Muscle of arm (tissue), 14 donors: ENCODE data around the gene HMGCS2. TPM values are rescaled to one million over a fixed set of nuclear protein-coding genes. Genes with fewer than 3 reads are reported as not detected.

Experiments used
- DNase-seq: peaks from one replicate; pipeline ENCODE4 v3.0.0-alpha.2; 2013
- long read RNA-seq, 11 donors: transcript quantifications; one replicate each; lab custom pipeline, GENCODE V29; 2026
- polyA plus RNA-seq, 12 donors: library from polyadenylated mRNA; unstranded; fragments of 120-200 nt; gene quantifications; one replicate each; pipeline ENCODE4 v1.2.1, GENCODE V29; 2013; ENCODE audit not compliant: insufficient read length in 12 of 12

The HMGCS2 gene
- 10 to 100 TPM in 1 of 12 donors, 1 to 10 TPM in 1, under 1 TPM in 7, not detected in 3; 0.08 to 27.9 (median 0.36) TPM for polyA plus RNA-seq
- long read RNA-seq, donor 1, transcript HMGCS2-201 (10 exons, 2,428 nt), result major isoform, 64 of 168 reads
- long read RNA-seq, donor 1, partial matches to known transcripts, result 90 of 168 reads
- long read RNA-seq, donor 1, other reads (novel, unspliced or antisense), result 13 of 168 reads
- long read RNA-seq, donor 2, result 0 reads
- long read RNA-seq, donor 3, result 0 reads
- long read RNA-seq, donor 4, result 0 reads
- long read RNA-seq, donor 5, result 0 reads
- long read RNA-seq, donor 6, result 0 reads
- long read RNA-seq, donor 7, result 0 reads
- long read RNA-seq, donor 8, result 0 reads
- long read RNA-seq, donor 9, result 0 reads
- long read RNA-seq, donor 10, result 0 reads
- long read RNA-seq, donor 11, result 0 reads

DNA sequence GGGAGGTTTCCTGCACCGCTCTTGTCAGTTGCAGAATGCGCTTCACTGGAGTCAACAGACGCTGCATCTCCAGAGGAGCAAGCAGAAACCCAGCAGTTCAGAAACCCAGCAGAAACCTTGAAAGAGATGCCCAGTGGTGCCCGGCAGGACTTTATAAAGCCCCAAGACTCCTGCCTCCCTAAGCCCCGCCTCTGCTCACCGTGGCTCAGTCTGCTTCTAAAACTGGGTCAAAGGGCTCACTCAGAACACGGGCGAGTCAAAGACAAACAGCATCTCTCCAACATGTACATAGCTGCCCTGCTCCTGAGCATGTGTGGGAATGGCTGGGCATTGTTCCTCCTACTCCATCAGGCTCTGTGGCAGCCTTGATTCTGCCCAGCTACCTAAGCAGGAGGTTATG is at the start of gene HMGCS2:
TSS of gene HMGCS2 (minus strand) at position 128 of the 400 bp plus-strand sequence. CDS start at position 67, 61 bp downstream.
- DNase-seq, result no peak

DNA sequence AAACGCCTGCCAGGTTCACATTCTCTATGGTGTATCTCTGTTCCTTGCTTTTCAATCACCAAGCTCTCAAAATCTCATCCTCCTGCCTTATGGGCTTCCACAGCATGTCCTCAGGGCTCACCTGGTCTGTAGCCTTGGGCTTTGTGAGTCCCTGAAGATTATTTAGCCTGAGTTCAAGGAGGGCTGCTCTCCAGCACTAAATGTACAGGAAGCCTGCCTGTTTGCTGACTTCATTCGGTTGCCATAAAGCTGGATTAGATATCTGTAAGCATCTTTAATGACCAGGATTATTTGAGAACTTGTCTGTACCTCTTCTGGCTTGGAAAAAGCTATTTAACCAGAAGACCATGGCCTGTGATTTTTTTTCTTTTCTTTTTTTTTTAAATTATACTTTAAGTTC is 49.5 kb upstream of the HMGCS2 start:
- no peak for DNase-seq

DNA sequence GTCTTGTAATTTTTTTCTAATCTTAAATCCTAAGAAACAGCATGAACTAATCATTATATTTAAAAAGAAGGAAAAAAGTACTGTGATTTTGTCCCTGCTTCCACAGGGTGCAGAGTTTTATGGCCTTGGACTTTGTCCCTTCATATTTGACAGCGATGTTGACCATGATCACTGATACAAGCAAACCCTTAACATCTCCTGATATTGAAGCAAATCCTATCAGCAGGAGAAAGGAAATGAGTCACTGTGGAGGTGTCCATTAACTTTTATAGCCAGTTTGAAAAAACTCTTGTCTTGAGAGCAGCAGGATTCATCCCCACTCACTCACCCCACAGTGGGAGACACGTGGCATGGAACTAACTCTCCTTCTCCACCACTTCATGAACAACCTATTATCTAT is 47.7 kb upstream of the HMGCS2 start:
- DNase-seq, result no peak

- DNase-seq, result no peak
These were observed 47.2 kb upstream of the HMGCS2 start for GRCh38 chr1:119815928-119816327.

GRCh38 chr1:119815361-119815760 is 46.7 kb upstream of the HMGCS2 start:
- no peak for DNase-seq

DNA sequence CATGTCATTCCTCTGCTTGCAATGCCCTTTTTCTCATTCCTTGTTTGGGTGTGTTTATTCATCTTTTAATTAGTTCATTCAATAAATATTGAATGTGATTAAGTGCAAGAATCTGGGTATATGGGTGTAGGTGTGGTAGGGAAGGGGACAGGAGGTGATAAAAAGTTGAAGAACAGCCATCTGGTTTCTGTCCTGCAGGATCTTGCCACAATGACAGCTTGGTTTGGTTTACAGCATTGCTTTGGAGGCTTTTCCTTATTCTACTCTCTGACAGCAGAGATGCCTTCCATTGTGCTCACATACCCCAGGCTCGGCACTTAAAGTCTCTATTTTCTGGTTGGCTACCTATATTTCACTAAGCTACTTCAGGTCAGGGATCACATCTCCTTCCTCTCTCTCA is 45.6 kb upstream of the HMGCS2 start:
- DNase-seq, result no peak

DNA sequence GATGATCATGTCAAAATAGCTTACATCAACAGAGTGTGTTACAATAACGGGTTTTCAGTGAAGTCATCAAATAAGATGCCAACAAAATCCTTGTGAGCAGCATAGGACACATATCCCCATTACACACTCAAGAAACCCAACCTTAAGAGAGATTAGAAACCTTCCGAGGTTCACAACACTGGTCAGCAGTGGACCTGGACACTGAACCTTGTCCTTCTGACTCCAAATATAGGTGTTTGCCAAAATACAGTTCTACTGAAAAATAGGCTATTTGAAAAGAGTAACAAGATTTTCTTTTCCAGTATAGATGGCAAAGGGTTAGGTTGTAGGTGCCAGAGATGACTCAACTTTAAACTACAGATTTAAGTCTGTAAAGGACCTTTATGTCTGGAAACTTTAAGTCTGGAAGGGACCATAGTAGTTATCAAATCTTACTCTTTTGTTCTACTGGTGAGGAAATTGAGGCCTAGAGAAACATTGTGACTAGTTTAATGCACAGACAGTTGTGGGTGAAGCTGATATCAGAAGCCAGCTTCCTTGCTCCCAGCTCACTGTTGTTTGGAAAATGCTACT is 43.4 kb upstream of the HMGCS2 start:
- no peak for DNase-seq

DNA sequence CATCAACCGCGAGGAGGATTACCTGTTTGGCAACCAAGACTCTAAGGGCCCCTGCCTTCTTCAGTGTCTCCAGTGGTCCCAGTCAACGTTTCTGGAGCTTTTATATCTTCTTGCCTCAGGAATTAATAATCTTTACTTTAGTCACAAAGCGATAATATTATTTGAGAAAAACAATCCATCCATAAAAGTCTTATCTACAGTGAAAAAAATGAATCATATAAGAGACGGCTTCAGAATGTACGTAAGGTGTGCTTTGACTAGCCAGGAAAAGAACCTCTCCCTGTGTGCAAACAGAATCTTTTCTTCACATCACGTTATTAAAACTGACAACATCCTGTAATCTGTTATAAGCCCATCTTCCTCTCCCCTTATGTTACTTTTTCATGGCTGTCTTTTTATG is 42.7 kb upstream of the HMGCS2 start, which contains the start of gene REG4:
TSS of gene REG4 (minus strand) at position 74 of the 400 bp plus-strand sequence. CDS start 2,691 bp downstream, outside the sequence.
- DNase-seq, result no peak

DNA sequence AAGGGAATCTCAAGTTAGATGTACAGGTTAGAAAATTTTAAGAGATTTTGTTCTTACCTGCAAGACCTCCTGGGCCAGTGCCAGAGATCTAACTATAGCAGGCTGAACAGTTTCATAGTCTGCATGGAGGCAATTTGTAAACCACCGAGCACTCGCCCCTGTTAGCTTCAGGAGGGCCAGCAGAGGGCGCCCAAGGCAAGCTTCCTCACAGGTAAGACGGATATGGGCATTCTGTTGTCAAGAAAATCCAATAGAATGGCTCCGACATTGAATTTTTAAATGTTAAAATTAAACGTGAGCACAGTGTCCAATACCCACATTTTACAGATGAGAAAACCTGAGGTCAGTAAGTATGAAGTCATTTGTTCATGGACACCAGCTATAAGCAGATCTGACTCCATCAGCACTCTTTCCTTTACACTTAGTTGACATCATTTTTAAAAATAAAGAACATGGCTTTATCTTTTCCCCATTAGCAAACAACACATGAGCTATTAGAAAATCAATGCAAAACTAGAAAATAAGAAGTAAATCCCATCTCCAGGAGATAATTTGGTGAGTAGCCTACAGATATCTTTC is 40.4 kb upstream of the HMGCS2 start:
- peak; percentile 74 for DNase-seq

- no peak for DNase-seq
These were observed 39.8 kb upstream of the HMGCS2 start for GRCh38 chr1:119808491-119808890.

DNA sequence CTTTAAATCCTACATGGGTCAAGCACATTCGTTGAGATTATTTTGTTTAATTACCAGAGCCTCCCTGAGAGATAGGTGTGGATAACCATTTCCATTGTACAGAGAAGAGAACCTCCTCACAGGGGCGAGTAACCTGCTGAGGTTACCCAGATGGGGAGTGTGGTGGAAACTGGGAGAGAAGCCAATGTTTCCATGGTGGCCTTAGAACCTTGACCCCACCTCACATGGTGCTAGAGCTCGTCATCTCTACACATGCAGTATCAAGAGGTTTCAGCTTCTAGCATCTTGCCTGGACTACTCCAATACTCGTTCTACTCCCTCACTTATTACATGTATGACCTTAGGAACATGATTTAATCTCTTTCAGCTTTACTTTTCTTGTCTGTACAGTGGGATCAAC is 37.8 kb upstream of the HMGCS2 start:
- no peak for DNase-seq

DNA sequence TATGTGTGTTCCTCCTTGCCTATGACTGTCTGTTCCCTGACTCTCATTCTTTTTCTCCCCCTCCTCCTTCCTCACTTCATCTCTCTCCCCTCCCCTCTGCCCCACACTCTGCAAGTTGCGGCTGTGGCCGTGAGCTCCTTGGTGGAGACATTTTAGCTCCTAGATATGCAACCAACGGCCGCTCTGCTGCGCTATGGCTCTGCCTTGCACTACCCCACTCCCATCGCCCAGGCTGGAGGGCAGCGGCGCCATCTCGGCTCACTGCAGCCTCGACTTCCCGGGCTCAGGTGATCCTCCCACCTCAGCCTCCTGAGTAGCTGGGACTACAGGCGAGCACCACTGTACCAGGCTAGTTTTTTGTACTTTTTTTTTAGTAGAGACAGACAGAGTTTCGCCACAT is 37.0 kb upstream of the HMGCS2 start:
- no peak for DNase-seq

- DNase-seq, result no peak
These were observed 36.5 kb upstream of the HMGCS2 start for GRCh38 chr1:119805247-119805646.

GRCh38 chr1:119799599-119800177 is 31.0 kb upstream of the HMGCS2 start:
- DNase-seq, result no peak

GRCh38 chr1:119799003-119799402 is 30.3 kb upstream of the HMGCS2 start:
- DNase-seq, result no peak

- DNase-seq, result no peak
These were observed 28.9 kb upstream of the HMGCS2 start for GRCh38 chr1:119797606-119798005.

GRCh38 chr1:119797162-119797561 is 28.5 kb upstream of the HMGCS2 start:
- DNase-seq, result no peak

GRCh38 chr1:119795261-119796200 is 26.8 kb upstream of the HMGCS2 start:
- no peak for DNase-seq

GRCh38 chr1:119794876-119795240 is 26.2 kb upstream of the HMGCS2 start:
- peak; percentile 49 for DNase-seq

DNA sequence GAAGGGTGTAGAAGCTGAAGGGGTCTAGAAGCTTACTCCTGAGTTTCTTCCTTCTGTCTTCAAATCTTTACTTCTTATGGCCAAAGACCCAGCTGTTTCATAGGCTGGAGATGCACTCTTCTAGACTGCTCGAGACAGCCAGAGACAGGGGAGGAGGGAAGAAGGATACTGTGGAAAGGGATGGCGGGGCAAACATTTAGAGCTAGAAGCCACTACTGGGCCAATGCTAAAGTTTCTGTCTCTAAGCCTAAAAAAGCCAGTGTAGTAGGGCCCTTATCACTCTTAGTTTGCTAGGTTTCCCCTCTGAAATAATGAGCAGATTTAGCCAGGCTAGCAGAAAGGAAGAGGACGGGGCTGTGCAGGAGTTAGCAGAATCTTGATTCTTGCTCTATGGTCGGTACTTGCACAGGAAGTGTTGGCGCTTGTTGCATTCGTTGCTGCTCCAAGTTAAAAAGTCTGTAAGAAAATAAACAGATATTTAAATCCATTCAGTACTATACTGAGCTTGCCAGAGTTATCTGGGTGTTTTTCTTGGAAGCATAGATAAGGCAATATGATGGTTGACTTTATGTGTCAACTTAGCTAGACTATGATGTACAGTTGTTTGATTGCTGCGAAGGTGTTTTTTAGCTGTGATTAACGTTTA is 25.6 kb upstream of the HMGCS2 start:
- no peak for DNase-seq

- no peak for DNase-seq
These were observed 22.7 kb upstream of the HMGCS2 start for GRCh38 chr1:119791377-119791776.
